Smooth muscle cell of trachea (primary cell): Measurements from ENCODE around the gene TRIM60. TPM values are rescaled to one million over a fixed set of nuclear protein-coding genes. Genes with fewer than 3 reads are reported as not detected.

ENCODE experiments used
- total RNA-seq: library from RNA; depleted of rRNA; stranded (reverse); fragments of >200 nt; gene quantifications from 2 replicates; pipeline ENCODE4 v1.2.1, GENCODE V29; 2014

Gene TRIM60
- total RNA-seq, result not detected in 2 replicates

GRCh38 chr4:165031436-165032211 is at the start of gene TRIM60:
Gene TRIM60 (plus strand): TSS chr4:165031999. CDS start chr4:165040073, 8,074 bp downstream.

GRCh38 chr4:165053645-165054044 is 21.8 kb downstream of the TRIM60 start, which contains the start of gene TRIM75:
Gene TRIM75 (plus strand): TSS chr4:165053866. CDS start chr4:165059148, 5,282 bp downstream.

Other genes starting within 250 kb of the TRIM60 start
- not detected in 2 replicates for gene APELA, start 154.8 kb upstream of the TRIM60 start, total RNA-seq
- gene TRIM61, start 54.3 kb upstream of the TRIM60 start, total RNA-seq, result 2.3 and 5.0 TPM in 2 replicates
- not detected in 2 replicates for gene TRIM75, start 21.9 kb downstream of the TRIM60 start, total RNA-seq
- 5.3 and 8.7 TPM in 2 replicates for gene TMEM192, start 80.9 kb downstream of the TRIM60 start, total RNA-seq
- 15.9 and 21.2 TPM in 2 replicates for gene KLHL2, start 175.6 kb downstream of the TRIM60 start, total RNA-seq